Naive B cell (primary cell): Measurements from ENCODE around the gene POLA2. TPM values are rescaled to one million over a fixed set of nuclear protein-coding genes. Genes with fewer than 3 reads are reported as not detected.

Experiments used
- ATAC-seq, 2 donors: fragments of 150-1000 bp; cut with Tn5 transposase; 2 replicates each; pipeline ENCODE4 v1.10.0; 2021; ENCODE audit warnings: low read depth in 2 of 2, mild to moderate bottlenecking in 2 of 2, moderate library complexity in 2 of 2
- DNase-seq: peaks from one replicate; pipeline ENCODE4 v3.0.0; 2022
- H3K27ac Mint-ChIP-seq, 6 donors: one replicate each; pipeline ENCODE4 v1.8.0; 2020 to 2022; ENCODE audit warnings: mild to moderate bottlenecking in 6 of 6, mixed read lengths in 6 of 6, moderate library complexity in 5 of 6, inconsistent platforms in 2 of 6
- H3K27me3 Mint-ChIP-seq, 3 donors: one replicate each; pipeline ENCODE4 v1.8.0; 2021 to 2022; ENCODE audit warnings: mixed read lengths in 3 of 3, mild to moderate bottlenecking in 1 of 3
- H3K36me3 Mint-ChIP-seq, 2 donors: one replicate each; pipeline ENCODE4 v1.8.0; 2020 to 2022; ENCODE audit warnings: mixed read lengths in 2 of 2, inconsistent platforms in 1 of 2, mild to moderate bottlenecking in 1 of 2
- H3K4me1 Mint-ChIP-seq, 3 donors: one replicate each; pipeline ENCODE4 v1.8.0; 2020 to 2022; ENCODE audit warnings: mixed read lengths in 3 of 3, inconsistent platforms in 1 of 3, mild to moderate bottlenecking in 1 of 3, moderate library complexity in 1 of 3
- H3K4me3 Mint-ChIP-seq, 8 donors: one replicate each; pipeline ENCODE4 v1.8.0; 2020 to 2022; ENCODE audit warnings: mild to moderate bottlenecking in 8 of 8, mixed read lengths in 8 of 8, moderate library complexity in 8 of 8, inconsistent platforms in 2 of 8
- H3K9me3 Mint-ChIP-seq, 7 donors: one replicate each; pipeline ENCODE4 v1.8.0; 2020 to 2022; ENCODE audit warnings: mixed read lengths in 7 of 7, mild to moderate bottlenecking in 5 of 7, inconsistent platforms in 2 of 7, moderate library complexity in 1 of 7
- polyA plus RNA-seq, 6 donors: library from polyadenylated mRNA; unstranded; fragments of 300-500 nt; fragmentation: Illumina TruSeq; gene quantifications; one replicate each; pipeline ENCODE4 v1.2.3, GENCODE V29; 2021; ENCODE audit warnings: low read depth in 6 of 6

The POLA2 gene, protein sequence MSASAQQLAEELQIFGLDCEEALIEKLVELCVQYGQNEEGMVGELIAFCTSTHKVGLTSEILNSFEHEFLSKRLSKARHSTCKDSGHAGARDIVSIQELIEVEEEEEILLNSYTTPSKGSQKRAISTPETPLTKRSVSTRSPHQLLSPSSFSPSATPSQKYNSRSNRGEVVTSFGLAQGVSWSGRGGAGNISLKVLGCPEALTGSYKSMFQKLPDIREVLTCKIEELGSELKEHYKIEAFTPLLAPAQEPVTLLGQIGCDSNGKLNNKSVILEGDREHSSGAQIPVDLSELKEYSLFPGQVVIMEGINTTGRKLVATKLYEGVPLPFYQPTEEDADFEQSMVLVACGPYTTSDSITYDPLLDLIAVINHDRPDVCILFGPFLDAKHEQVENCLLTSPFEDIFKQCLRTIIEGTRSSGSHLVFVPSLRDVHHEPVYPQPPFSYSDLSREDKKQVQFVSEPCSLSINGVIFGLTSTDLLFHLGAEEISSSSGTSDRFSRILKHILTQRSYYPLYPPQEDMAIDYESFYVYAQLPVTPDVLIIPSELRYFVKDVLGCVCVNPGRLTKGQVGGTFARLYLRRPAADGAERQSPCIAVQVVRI
- polyA plus RNA-seq = 10 to 100 TPM; 11.9 to 20.4 (median 16.2) TPM

DNA sequence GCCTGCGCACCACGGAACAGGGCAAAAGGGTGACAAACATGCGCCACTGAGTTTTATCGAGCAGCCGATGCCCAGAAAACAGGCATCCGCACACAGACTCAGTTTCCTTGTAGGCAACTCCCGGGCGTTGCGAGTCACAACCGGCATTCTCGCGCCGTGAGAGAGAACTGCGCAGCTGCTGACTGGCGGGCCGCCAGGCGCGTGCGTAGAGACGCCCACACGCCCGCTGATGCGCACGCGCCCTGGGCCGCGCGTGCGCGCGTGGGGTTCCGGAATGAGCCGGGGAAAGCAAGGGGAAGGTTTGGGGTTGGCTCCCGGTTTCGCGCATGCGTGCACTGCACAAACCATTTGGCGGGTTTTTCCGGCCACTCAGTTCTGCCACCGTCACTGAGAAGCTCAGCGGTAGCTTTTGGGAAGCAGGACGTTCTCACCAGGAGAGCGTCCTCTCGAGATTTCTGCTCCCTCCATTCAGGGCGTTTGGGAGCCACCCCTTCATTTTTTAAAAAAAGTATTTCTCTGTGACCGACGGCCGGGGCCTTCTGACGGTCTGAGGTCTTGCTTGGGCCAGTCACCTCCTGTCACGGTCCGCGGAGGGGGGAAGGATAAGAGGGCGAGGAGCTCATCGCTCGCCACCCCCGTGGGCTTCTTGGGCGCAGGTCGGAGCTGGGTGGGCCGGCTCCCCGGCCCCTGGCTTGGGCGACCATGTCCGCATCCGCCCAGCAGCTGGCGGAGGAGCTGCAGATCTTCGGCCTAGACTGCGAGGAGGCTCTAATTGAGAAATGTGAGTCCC, at the start of gene POLA2:
POLA2 (plus strand) TSS at position 372 of the 790 bp plus-strand sequence; CDS start at position 703, 331 bp downstream.
- Mint-ChIP-seq H3K4me1 (peaks cover 24 to 31% (median 26%) of the 10 kb centered on the region in 3 donors), H3K4me3 (peak within 1 kb of the TSS; percentile 81 to 96 (median 93)), H3K27me3 (no peaks in the 10 kb centered on the region), H3K27ac (peak within 1 kb of the TSS; percentile 72 to 96 (median 94)), H3K9me3 (no peaks in the 10 kb centered on the region), H3K36me3 (peaks cover 0 to 6% of the 10 kb centered on the region in 2 donors)
- DNase-seq (peak; percentile 97), ATAC-seq (peak; percentile 88 to 90)

DNA sequence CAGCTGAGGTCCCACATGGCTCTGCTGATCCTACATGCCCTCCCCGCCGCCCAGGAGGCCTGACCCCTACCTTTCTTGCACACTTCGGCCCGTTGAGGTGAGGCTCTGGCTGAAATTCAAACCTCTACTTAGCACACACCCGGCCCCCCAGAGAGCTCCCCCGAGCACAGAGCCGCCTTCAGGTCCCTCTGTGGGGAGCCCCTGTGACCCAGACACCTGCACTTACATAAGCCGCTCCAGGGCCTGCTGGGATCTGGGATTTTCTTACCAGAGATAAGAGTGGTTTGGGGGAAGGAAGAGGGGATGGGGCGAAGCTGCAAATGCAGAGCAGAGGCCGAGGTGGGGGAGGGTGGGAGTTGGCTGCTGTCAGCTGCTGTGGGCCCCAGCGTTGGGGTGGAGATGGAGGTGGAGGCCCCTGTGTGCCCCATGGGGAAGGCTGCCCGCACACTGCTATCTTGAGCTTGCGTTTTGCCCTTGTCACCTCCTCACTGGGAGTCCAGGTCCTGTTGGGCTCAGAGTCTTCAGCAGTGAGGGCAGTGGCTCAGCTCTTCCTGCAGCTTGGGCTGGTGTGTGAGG, 49.4 kb upstream of the POLA2 start:
- ATAC-seq (no peak), DNase-seq (no peak)
- H3K9me3 Mint-ChIP-seq = peaks cover 0 to 5% (median 0%) of the 10 kb centered on the region in 7 donors
- H3K4me3 Mint-ChIP-seq = peak overlapping the region in 1 of 8 donors; percentile 55
- H3K27me3 Mint-ChIP-seq = no peaks in the 10 kb centered on the region
- H3K4me1 Mint-ChIP-seq = peaks cover 19 to 28% (median 27%) of the 10 kb centered on the region in 3 donors
- H3K36me3 Mint-ChIP-seq = peaks cover 11 to 15% of the 10 kb centered on the region in 2 donors
- peak overlapping the region in 2 of 6 donors; percentile 47 to 87 for H3K27ac Mint-ChIP-seq

DNA sequence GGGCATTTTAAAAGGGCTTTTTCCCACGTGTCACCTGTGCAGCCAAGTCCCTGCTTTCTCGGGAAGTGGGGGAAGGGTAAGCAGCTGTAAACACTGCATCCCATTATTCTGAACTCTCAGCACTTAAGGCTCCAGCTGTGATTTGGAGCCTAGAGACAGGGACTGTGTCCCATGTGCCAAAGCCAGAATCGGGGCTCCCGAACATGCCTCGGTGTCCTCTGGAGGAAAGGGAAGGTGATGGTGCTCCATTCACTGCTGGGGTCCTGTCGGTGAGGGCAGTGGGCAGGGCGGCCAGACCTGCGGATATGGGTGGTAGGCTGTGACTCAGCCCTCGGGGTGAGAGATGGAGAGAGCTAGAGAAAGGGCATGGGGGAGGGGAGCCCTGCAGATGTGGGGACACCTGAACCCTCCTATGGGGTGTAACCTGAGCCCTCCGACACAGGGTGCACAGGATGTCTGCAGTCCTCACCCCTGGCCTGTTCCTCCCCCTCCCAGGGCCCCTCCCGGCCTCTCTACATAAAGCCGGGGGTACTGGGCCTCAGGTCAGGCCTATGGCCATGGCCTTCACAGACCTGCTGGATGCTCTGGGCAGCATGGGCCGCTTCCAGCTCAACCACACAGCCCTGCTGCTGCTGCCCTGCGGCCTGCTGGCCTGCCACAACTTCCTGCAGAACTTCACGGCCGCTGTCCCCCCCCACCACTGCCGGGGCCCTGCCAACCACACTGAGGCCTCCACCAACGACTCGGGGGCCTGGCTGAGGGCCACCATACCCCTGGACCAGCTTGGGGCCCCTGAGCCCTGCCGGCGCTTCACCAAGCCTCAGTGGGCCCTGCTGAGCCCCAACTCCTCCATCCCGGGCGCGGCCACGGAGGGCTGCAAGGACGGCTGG, 48.2 kb upstream of the POLA2 start:
- H3K27ac Mint-ChIP-seq = peak overlapping the region in 2 of 6 donors; percentile 47 to 83
- peaks cover 19 to 28% (median 27%) of the 10 kb centered on the region in 3 donors for H3K4me1 Mint-ChIP-seq
- DNase-seq (no peak), ATAC-seq (no peak)
- peaks cover 0 to 5% (median 0%) of the 10 kb centered on the region in 7 donors for H3K9me3 Mint-ChIP-seq
- peak overlapping the region in 3 of 8 donors; percentile 15 to 41 (median 29) for H3K4me3 Mint-ChIP-seq
- H3K27me3 Mint-ChIP-seq = no peaks in the 10 kb centered on the region
- peaks cover 11 to 14% of the 10 kb centered on the region in 2 donors for H3K36me3 Mint-ChIP-seq

DNA sequence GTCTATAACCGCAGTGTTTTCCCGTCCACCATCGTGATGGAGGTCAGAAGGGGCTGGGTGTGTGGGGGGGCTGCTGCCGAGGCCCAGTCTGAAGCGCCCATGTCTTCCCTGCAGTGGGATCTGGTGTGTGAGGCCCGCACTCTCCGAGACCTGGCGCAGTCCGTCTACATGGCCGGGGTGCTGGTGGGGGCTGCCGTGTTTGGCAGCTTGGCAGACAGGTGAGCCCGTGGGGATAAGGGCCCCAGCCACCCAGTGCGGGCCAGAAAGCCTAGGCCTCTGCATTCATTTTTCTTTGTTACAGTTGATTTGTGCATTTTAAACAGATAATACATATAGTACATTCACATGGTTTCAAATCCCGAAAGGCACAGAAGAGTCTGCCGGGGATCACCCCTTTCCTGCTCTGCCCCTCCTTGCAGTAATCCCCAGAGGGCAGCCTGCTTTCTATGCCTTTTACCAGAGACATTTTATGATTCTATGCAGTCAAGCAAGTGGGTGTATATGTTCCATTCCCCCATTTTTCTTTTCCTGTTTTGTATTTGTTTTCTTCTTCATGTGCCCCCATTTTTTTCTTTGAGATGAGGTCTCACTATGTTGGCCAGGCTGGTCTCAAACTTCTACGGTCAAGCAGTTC, 47.4 kb upstream of the POLA2 start:
- no peaks in the 10 kb centered on the region for H3K27me3 Mint-ChIP-seq
- no peak for DNase-seq
- H3K9me3 Mint-ChIP-seq = peaks cover 0 to 5% (median 0%) of the 10 kb centered on the region in 7 donors
- peaks cover 19 to 23% (median 22%) of the 10 kb centered on the region in 3 donors for H3K4me1 Mint-ChIP-seq
- ATAC-seq = no peak
- peak overlapping the region in 4 of 6 donors; percentile 4 to 52 (median 32) for H3K27ac Mint-ChIP-seq
- peaks cover 5 to 6% of the 10 kb centered on the region in 2 donors for H3K36me3 Mint-ChIP-seq
- peak overlapping the region in 5 of 8 donors; percentile 3 to 68 (median 41) for H3K4me3 Mint-ChIP-seq

DNA sequence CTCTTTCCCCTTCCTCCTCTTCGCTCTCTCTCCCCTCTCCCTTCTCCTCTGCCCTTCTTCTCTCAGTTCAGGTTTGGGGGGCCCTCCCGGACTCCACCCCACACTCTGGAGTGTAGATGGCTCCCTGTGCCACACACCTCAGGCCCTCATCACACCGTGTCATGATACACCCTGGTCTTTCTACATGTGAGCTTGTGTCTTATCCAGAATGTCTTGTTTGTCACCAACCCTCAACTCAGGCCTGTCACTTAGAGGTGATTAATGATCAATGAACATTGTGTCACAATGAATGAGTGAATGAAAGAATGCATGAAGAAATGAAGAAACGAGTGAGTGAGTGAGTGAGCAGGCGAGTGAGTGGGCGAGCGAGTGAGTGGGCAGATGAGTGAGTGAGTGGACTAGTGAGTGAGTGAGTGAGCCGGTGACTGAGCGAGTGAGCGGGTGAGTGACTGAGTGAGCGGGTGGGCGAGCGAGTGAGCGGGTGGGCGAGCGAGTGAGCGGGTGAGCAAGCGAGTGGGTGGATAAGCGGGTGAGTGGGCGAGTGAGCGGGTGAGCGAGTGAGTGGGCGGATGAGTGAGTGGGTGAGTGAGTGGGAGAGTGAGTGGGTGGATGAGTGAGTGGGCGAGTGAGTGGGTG, 46.2 kb upstream of the POLA2 start:
- no peak for ATAC-seq
- Mint-ChIP-seq H3K4me3 (peak overlapping the region in 1 of 8 donors; percentile 47), H3K27me3 (no peaks in the 10 kb centered on the region), H3K36me3 (peaks cover 0 to 1% of the 10 kb centered on the region in 2 donors), H3K9me3 (peaks cover 0 to 5% (median 0%) of the 10 kb centered on the region in 7 donors), H3K27ac (peak overlapping the region in 5 of 6 donors; percentile 1 to 81 (median 51)), H3K4me1 (peaks cover 19 to 23% (median 22%) of the 10 kb centered on the region in 3 donors)
- DNase-seq = no peak

DNA sequence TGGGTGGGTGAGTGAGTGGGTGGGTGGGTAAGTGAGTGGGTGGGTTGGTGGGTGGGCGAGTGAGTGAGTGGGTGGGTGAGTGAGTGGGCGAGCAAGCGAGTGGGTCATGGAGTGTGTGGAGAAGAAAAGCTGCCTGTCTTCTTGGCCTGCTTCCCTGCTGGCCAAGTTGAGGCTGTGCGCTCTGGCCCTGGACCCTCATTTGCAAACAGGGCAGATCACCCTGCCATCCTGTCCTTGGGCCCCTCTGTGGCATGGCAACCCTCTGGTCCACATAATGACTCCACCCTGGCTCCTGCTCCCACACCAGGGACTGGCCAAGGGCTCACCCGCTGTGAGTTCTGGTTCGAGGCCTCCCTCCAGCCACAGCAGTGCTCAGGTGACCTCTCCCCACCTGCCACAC, 44.9 kb upstream of the POLA2 start:
- Mint-ChIP-seq H3K4me3 (no peak overlapping the region), H3K4me1 (peaks cover 19 to 23% (median 22%) of the 10 kb centered on the region in 3 donors), H3K27me3 (no peaks in the 10 kb centered on the region), H3K36me3 (no peaks in the 10 kb centered on the region), H3K27ac (no peak overlapping the region), H3K9me3 (peaks cover 0 to 5% (median 0%) of the 10 kb centered on the region in 7 donors)
- DNase-seq (no peak), ATAC-seq (no peak)

DNA sequence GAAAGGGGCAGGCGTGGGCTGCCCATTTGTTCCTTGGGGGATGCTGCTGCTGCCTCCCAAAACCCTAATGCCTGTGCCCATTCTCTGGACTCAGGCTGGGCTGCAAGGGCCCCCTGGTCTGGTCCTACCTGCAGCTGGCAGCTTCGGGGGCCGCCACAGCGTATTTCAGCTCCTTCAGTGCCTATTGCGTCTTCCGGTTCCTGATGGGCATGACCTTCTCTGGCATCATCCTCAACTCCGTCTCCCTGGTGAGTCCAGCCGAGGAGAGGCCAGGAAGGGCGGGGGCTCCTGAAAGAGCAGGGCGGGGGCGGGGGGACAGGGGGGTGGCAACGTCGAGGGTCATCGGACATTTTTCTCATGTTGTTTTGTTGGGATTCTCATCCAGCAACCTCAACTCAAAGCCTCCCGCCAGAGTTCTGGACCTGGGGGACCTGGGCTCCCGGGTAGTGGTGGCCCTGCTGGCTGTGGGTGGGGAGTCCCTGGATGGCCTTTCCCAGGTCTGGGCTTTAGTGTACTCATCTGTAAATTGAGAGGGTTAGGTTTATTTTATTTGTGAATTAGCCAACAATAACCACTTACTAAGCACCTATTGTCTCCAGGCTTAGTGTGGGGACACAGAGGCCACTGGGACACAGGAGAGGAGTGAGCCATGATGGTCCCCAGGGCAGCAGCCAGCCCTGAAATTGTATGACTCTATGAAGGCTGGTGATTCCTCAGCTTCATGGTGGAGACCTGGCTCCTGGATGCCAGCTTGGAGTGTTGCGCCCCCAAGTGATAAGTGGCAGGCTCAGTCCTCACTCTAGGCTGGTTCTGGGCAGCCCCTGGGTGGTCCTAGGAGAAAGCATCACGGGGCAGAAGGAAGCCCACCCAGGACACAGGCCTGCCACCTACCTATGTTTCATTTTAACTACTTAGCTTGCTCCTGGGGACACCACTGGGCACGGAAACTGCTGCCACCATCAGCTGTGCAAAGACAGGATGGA, 44.0 kb upstream of the POLA2 start:
- H3K27me3 Mint-ChIP-seq = no peaks in the 10 kb centered on the region
- H3K9me3 Mint-ChIP-seq = peaks cover 0 to 5% (median 0%) of the 10 kb centered on the region in 7 donors
- H3K4me1 Mint-ChIP-seq = peaks cover 17 to 21% (median 19%) of the 10 kb centered on the region in 3 donors
- no peak overlapping the region for H3K27ac Mint-ChIP-seq
- no peak for ATAC-seq
- peak overlapping the region in 1 of 8 donors; percentile 25 for H3K4me3 Mint-ChIP-seq
- no peaks in the 10 kb centered on the region for H3K36me3 Mint-ChIP-seq
- DNase-seq = no peak

DNA sequence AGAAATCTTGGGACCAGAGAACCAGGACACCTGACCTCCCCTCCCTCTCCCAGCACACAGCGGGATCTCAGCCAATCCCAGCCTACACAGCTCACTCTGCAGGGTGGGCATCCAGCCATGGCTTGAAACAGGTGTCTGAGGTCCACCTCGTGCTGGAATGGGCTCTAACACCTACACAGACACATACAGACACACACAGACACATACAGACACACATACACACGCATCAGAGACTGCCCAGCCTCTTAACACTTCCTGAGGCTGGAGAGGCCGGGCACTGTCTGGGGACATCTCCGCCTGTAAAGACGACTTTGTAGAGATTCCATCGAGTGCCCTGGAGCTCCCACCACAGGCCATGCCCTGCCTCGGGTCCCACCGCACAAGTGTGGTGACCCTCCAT, 43.3 kb upstream of the POLA2 start:
- ATAC-seq (no peak), DNase-seq (no peak)
- peaks cover 12 to 17% (median 14%) of the 10 kb centered on the region in 3 donors for H3K4me1 Mint-ChIP-seq
- H3K27ac Mint-ChIP-seq = no peak overlapping the region
- no peaks in the 10 kb centered on the region for H3K27me3 Mint-ChIP-seq
- no peaks in the 10 kb centered on the region for H3K36me3 Mint-ChIP-seq
- no peak overlapping the region for H3K4me3 Mint-ChIP-seq
- H3K9me3 Mint-ChIP-seq = peaks cover 0 to 5% (median 0%) of the 10 kb centered on the region in 7 donors

DNA sequence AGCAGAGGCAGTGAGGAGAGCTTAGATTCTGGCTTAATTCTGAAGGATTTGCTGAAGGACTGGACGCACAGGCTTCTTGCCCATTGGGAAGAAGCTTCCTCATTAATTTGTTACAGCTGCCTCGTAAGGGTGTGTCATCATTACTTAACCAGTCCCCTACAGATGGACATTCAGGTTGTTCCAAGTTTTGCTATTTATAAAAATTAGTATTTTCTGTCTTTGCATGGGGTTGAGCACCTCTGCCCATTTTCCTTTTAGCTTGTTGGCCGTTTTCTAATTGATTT, 41.9 kb upstream of the POLA2 start:
- Mint-ChIP-seq H3K36me3 (no peaks in the 10 kb centered on the region), H3K27me3 (no peaks in the 10 kb centered on the region), H3K4me1 (peaks cover under 1 to 10% (median 8%) of the 10 kb centered on the region in 3 donors), H3K9me3 (peaks cover 0 to 5% (median 0%) of the 10 kb centered on the region in 7 donors), H3K4me3 (peak overlapping the region in 1 of 8 donors; percentile 36), H3K27ac (no peak overlapping the region)
- DNase-seq (no peak), ATAC-seq (no peak)

DNA sequence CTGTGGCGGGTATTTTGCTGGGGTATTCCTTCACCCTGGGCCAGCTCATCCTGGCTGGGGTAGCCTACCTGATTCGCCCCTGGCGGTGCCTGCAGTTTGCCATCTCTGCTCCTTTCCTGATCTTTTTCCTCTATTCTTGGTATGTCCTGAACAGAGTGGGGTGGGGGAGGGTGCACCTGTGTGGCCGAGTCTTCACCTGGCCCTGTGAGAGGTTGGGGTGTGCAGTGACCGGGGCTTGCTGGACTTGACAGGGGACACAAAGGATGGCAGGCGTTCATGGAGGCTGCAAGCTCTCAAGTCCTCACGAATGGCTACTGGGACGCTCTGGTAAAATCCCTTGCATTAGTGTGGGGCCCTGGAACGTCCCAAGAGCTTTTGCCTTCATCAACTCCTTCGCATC, 40.7 kb upstream of the POLA2 start:
- DNase-seq (no peak), ATAC-seq (no peak)
- Mint-ChIP-seq H3K27me3 (no peaks in the 10 kb centered on the region), H3K4me1 (peaks cover 7 to 12% (median 10%) of the 10 kb centered on the region in 3 donors), H3K9me3 (no peaks in the 10 kb centered on the region), H3K4me3 (no peak overlapping the region), H3K27ac (peak overlapping the region in 1 of 6 donors; percentile 32), H3K36me3 (no peaks in the 10 kb centered on the region)

DNA sequence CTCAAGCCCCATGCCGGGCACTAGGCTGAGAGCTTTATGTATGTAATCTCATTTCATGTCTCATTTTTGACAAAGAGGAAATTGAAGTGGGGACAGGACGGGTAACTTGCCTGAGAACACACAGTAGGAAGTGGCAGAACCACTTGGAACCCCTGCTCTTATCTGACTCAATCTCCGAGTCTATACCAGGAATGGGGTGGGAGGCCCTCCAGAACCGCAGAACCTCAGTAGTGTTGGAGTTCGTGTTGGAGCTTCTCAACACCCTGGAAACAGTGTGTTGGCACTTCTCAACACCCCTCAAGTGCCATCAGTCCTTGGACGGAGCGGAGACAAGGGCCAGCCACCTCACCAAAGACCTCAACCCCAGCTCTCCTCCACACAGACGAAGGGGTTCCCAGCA, 38.8 kb upstream of the POLA2 start:
- H3K9me3 Mint-ChIP-seq = no peaks in the 10 kb centered on the region
- H3K4me3 Mint-ChIP-seq = no peak overlapping the region
- H3K36me3 Mint-ChIP-seq = no peaks in the 10 kb centered on the region
- peaks cover 12 to 14% (median 12%) of the 10 kb centered on the region in 3 donors for H3K4me1 Mint-ChIP-seq
- DNase-seq = no peak
- no peak for ATAC-seq
- peak overlapping the region in 2 of 6 donors; percentile 47 to 76 for H3K27ac Mint-ChIP-seq
- H3K27me3 Mint-ChIP-seq = no peaks in the 10 kb centered on the region
